IPS-18a (cell line): Measurements from ENCODE around the gene RASSF5.
"Not testable (repeated sequence)": the region's sequence is repeated elsewhere in the genome, so short reads cannot be mapped to it uniquely, and the experiment has no call there.

Experiments used
- H3K27ac ChIP-seq: one replicate; pipeline ENCODE4 v1.5.1; 2013; ENCODE audit warnings: low read length
- H3K27me3 ChIP-seq: one replicate; pipeline ENCODE4 v1.6.1; 2013; ENCODE audit warnings: mild to moderate bottlenecking, low read length; ENCODE audit not compliant: control insufficient read depth, insufficient read depth
- H3K36me3 ChIP-seq: one replicate; pipeline ENCODE4 v1.6.1; 2013; ENCODE audit warnings: low read depth, low read length; ENCODE audit not compliant: control insufficient read depth
- H3K4me1 ChIP-seq: one replicate; pipeline ENCODE4 v1.6.1; 2013; ENCODE audit warnings: low read depth, low read length; ENCODE audit not compliant: control insufficient read depth
- H3K4me3 ChIP-seq: one replicate; pipeline ENCODE4 v1.5.1; 2013; ENCODE audit warnings: low read length
- H3K9ac ChIP-seq: one replicate; pipeline ENCODE4 v1.6.1; 2013; ENCODE audit warnings: mild to moderate bottlenecking, low read length, moderate library complexity
- H3K9me3 ChIP-seq: one replicate; pipeline ENCODE4 v1.6.1; 2013; ENCODE audit warnings: low read depth, low read length; ENCODE audit not compliant: control insufficient read depth

Gene RASSF5

DNA sequence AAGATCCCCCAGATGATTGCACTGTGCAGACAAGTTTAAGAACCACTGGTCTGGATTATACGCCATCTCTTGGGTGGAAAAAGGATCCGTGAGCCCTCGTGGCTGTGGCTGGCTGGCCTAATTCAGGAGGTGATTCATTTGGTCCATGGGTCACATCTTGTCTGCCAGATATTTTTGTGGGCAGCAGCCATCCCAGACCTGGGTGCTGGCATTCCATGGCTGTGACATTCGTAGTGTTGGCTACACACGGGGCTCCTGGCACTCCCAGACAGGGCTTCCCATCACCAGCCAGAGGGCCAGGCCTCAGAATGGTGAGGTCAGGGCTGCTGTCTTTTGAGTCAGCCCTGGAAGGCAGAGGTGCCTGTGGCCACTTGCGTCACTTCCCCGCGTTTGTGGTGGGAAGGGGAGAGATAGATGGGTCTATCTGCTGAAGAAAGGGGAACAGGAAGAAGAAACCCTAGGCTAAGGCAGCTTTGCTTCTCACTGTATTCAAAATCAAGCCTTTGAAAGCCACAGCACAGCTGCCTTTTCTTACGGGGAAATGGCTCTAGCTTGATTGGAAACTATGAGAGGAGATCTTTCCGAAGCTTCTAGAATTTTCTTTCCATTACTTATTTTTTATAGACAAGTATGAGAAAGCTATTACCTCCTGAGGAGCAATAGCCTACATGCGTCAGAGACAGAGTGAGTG, 72.6 kb downstream of the RASSF5 start:
- H3K36me3 ChIP-seq = no peaks in the 10 kb centered on the region
- H3K9ac ChIP-seq = no peak overlapping the region
- no peaks in the 10 kb centered on the region for H3K9me3 ChIP-seq
- no peaks in the 10 kb centered on the region for H3K27me3 ChIP-seq
- H3K27ac ChIP-seq = no peak overlapping the region
- no peaks in the 10 kb centered on the region for H3K4me1 ChIP-seq
- no peak overlapping the region for H3K4me3 ChIP-seq

DNA sequence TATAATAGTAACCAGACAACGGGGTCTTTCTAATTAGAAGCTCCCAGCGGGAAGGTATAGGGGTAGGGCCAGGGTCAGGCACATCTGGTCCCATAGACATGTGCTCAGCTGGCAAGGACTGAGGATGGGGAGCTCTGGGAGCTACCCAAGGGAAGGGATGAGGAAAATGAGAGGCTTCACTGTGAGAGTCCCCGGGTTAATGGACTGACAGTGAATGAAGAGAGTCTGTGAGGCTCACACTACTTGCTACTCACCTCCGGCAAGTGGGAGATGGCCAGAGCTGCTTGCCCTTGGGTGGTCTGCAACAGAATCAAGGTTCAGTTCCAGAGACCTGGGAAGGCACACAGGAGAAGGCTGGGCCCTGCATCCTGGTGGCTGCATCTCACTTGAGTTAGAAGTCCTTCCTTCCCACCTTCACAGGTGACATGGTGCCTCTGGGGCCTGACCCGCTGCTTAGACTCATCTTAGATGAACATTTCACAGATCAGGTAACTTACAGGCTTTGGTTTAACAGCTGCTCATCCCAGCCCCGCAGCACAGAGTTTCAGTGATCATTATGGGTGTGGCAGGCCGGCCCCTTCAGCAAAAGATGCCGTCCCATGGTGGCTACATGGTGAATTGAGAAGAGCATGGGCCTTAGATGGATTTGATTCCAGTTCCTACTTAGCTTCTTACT, 73.2 kb downstream of the RASSF5 start:
- Histone ChIP-seq H3K36me3 (no peaks in the 10 kb centered on the region), H3K4me1 (no peaks in the 10 kb centered on the region), H3K9me3 (no peaks in the 10 kb centered on the region), H3K4me3 (no peak overlapping the region), H3K27ac (no peak overlapping the region), H3K9ac (no peak overlapping the region), H3K27me3 (no peaks in the 10 kb centered on the region)

DNA sequence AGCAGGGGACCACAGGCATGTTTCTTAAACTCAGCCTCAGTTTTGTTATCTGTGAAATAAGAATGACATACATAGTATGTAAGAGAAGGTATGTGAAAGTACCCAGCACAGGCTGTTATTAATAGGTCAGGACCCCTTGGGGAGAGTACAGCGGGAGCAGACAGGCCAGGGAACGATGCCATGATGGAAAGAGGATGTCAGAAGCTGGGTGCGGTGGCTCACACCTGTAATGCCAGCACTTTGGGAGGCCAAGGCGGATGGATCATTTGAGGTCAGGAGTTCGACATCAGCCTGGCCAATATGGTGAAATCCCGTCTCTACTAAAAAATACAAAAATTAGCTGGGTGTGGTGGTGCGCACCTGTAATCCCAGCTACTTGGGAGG, 73.8 kb downstream of the RASSF5 start:
- not testable (repeated sequence) for H3K4me3 ChIP-seq, H3K36me3 ChIP-seq, H3K27ac ChIP-seq, H3K4me1 ChIP-seq, H3K9me3 ChIP-seq, H3K9ac ChIP-seq, H3K27me3 ChIP-seq

DNA sequence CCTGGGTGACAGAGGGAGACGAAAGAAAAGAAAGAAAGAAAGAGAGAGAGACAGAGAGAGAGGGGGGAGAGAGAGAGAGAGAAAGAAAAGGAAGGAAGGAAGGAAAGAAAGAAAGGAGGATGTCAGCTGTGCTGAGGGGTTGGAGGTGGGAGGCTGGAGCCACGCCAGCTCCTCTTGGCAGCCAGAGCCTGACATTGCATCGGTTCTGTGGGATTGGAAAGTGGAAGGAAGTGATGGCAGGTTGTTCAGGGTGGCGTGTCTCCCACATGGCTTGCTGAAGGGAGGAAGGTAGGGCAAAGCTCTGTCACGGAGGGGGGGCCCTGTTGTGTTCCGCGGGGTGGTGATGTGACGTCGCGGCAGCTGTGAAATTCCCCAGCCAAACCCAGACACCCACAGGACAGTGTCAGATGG, 74.2 kb downstream of the RASSF5 start:
- Histone ChIP-seq H3K36me3 (no peaks in the 10 kb centered on the region), H3K4me3 (no peak overlapping the region), H3K4me1 (no peaks in the 10 kb centered on the region), H3K9ac (no peak overlapping the region), H3K27me3 (no peaks in the 10 kb centered on the region), H3K9me3 (no peaks in the 10 kb centered on the region), H3K27ac (no peak overlapping the region)

DNA sequence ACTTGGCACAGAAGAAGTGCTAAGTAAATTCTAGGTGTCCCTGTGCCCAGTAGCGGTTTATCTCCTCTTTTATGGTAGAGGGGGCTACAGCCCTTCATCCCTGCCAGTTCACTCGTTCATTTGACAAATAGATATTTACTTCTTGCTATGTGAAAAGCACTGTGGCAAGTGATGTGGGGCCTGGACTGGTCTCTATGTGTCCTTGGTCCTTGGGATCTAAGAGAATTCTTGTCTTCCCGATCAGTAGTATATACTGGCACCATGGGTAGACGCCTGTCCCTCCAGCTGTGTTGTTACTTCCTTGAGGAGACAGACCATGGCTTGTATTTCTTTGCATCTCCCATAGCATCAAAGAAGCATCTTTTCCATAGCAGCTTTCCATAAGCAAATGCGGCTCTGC, 75.2 kb downstream of the RASSF5 start:
- H3K36me3 ChIP-seq = no peaks in the 10 kb centered on the region
- H3K4me1 ChIP-seq = no peaks in the 10 kb centered on the region
- no peak overlapping the region for H3K27ac ChIP-seq

DNA sequence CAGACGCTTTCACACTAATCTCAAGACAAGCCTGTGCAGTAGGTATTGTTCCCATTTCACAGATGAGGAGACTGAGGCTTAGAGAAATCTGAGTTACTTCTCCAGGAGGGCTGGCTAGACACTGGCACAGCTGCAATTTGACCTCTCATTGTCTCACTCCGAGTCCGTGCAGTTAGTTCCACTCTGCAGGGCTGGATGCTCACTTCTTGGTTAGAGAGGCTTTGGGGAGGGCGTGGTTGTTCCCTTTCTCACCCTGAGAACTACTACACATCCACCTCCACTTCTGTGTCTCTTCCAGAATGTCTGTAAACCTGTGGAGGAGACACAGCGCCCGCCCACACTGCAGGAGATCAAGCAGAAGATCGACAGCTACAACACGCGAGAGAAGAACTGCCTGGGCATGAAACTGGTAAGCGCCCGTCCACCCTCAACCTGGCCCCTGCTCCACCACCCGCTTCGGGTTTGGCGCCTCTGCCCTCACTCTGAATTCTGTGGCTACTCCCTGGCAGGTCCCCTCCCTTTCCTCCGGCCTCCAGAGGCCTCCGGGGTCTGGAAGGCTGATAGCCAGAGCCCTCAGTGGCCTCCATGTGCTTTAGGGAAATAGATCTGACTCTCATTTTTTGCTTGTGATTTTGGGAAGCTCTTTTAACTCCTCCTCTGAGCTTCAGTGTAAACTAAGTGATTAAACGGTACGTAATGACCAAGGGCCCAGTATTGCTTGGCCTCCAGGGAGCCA, 75.8 kb downstream of the RASSF5 start:
- Histone ChIP-seq H3K4me1 (no peaks in the 10 kb centered on the region), H3K9ac (no peak overlapping the region), H3K9me3 (no peaks in the 10 kb centered on the region), H3K27ac (no peak overlapping the region), H3K4me3 (no peak overlapping the region), H3K36me3 (no peaks in the 10 kb centered on the region), H3K27me3 (no peaks in the 10 kb centered on the region)

More for the DNA sequence above, 75.2 kb downstream of the RASSF5 start:
- Histone ChIP-seq H3K9me3 (no peaks in the 10 kb centered on the region), H3K4me3 (no peak overlapping the region), H3K9ac (no peak overlapping the region), H3K27me3 (no peaks in the 10 kb centered on the region)

DNA sequence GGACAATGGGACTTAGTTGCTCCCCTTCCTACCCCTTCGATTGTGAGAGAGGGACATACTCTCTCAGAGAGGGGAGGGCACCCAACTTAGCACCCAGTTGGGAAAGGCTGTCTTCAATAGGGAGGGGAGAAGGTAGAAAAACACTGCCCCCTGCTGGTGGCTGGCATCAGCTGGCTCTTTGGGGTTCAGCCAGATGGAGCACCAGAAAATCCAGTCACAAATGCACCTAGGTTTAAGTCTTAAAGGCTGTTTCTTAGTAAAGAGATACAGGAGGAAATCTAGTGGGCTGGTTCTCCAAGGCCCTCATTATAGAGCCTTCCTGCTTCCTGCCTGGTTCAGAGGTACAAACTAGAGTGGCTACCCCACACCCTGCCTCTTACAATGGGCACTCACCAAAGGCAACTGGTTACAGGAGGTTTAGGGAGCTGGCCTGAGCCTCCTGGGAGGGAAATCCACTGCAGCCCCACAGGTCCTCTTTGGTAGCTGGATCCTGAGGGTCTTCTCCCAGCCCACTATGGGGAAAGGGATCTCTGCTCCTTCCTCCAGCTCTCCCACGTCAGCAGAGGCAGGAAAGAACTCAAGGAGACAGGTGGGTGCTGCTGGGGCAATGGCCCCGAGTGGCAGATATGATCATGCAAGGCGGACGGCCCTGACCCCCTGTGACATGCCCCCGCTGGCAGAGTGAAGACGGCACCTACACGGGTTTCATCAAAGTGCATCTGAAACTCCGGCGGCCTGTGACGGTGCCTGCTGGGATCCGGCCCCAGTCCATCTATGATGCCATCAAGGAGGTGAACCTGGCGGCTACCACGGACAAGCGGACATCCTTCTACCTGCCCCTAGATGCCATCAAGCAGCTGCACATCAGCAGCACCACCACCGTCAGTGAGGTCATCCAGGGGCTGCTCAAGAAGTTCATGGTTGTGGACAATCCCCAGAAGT, 76.6 kb downstream of the RASSF5 start:
- no peak overlapping the region for H3K27ac ChIP-seq
- H3K4me3 ChIP-seq = no peak overlapping the region
- H3K4me1 ChIP-seq = no peaks in the 10 kb centered on the region
- H3K36me3 ChIP-seq = no peaks in the 10 kb centered on the region
- H3K9ac ChIP-seq = no peak overlapping the region
- H3K27me3 ChIP-seq = no peaks in the 10 kb centered on the region
- H3K9me3 ChIP-seq = no peaks in the 10 kb centered on the region

DNA sequence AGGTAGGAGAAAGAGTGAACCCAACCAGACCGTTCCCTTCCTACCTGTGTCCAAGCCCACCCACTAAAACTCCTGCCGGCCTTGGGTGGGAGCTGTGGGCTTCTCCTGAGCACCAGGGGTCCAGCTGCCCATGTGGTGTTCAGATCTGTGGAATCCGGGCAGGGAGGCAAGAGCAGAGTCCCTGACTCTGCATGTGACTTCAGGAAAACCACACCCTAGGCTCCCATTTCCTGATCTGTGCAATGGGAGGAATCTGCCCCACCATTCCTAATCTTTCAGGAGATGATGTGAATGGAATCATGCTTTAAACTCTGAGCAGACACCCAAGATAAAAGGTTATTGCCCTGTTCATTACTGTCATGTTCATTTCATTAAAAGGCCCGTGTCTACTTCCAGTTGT, 77.4 kb downstream of the RASSF5 start:
- Histone ChIP-seq H3K4me1 (no peaks in the 10 kb centered on the region), H3K9me3 (no peaks in the 10 kb centered on the region), H3K36me3 (no peaks in the 10 kb centered on the region), H3K4me3 (no peak overlapping the region), H3K27ac (no peak overlapping the region), H3K9ac (no peak overlapping the region), H3K27me3 (no peaks in the 10 kb centered on the region)

DNA sequence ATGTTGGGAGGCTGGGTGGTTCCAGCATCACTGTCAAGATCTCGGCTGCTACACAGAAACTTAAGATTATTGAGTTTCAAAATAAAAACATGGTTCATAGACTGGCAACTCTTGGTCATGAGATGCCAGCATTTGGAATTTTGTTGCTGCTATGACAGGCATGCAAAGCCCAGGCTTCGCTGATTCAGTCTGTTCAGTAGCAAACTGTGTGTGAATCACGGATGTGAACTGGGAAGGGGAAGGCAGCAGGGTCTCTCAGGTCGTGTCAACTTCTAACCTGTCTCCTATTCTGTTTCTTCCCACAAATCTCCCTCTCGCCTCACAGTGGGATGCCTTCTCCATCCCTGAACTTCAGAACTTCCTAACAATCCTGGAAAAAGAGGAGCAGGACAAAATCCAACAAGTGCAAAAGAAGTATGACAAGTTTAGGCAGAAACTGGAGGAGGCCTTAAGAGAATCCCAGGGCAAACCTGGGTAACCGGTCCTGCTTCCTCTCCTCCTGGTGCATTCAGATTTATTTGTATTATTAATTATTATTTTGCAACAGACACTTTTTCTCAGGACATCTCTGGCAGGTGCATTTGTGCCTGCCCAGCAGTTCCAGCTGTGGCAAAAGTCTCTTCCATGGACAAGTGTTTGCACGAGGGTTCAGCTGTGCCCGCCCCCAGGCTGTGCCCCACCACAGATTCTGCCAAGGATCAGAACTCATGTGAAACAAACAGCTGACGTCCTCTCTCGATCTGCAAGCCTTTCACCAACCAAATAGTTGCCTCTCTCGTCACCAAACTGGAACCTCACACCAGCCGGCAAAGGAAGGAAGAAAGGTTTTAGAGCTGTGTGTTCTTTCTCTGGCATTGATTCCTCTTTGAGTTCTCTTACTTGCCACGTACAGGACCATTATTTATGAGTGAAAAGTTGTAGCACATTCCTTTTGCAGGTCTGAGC, 79.4 kb downstream of the RASSF5 start:
- Histone ChIP-seq H3K4me3 (no peak overlapping the region), H3K4me1 (no peaks in the 10 kb centered on the region), H3K36me3 (peaks cover under 1% of the 10 kb centered on the region)

DNA sequence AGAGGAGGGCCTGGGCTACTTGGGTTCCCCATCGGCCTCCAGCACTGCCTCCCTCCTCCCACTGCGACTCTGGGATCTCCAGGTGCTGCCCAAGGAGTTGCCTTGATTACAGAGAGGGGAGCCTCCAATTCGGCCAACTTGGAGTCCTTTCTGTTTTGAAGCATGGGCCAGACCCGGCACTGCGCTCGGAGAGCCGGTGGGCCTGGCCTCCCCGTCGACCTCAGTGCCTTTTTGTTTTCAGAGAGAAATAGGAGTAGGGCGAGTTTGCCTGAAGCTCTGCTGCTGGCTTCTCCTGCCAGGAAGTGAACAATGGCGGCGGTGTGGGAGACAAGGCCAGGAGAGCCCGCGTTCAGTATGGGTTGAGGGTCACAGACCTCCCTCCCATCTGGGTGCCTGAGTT, 80.6 kb downstream of the RASSF5 start:
- Histone ChIP-seq H3K36me3 (peaks cover 9% of the 10 kb centered on the region), H3K4me1 (no peaks in the 10 kb centered on the region), H3K27me3 (no peaks in the 10 kb centered on the region), H3K4me3 (no peak overlapping the region), H3K27ac (no peak overlapping the region), H3K9ac (no peak overlapping the region), H3K9me3 (no peaks in the 10 kb centered on the region)

More for the DNA sequence above, 79.4 kb downstream of the RASSF5 start:
- Histone ChIP-seq H3K27me3 (no peaks in the 10 kb centered on the region), H3K9ac (no peak overlapping the region), H3K27ac (no peak overlapping the region), H3K9me3 (no peaks in the 10 kb centered on the region)
